CD4-positive, alpha-beta T cell treated with Interleukin-2 at 100 ng/mL for 4 hours (primary cell): ENCODE measurements around the gene GRHPR.

ENCODE experiments used
- DNase-seq: peaks from one replicate; pipeline ENCODE4 v3.0.0-alpha.2; 2020; ENCODE audit warnings: low spot score

The GRHPR gene

DNA sequence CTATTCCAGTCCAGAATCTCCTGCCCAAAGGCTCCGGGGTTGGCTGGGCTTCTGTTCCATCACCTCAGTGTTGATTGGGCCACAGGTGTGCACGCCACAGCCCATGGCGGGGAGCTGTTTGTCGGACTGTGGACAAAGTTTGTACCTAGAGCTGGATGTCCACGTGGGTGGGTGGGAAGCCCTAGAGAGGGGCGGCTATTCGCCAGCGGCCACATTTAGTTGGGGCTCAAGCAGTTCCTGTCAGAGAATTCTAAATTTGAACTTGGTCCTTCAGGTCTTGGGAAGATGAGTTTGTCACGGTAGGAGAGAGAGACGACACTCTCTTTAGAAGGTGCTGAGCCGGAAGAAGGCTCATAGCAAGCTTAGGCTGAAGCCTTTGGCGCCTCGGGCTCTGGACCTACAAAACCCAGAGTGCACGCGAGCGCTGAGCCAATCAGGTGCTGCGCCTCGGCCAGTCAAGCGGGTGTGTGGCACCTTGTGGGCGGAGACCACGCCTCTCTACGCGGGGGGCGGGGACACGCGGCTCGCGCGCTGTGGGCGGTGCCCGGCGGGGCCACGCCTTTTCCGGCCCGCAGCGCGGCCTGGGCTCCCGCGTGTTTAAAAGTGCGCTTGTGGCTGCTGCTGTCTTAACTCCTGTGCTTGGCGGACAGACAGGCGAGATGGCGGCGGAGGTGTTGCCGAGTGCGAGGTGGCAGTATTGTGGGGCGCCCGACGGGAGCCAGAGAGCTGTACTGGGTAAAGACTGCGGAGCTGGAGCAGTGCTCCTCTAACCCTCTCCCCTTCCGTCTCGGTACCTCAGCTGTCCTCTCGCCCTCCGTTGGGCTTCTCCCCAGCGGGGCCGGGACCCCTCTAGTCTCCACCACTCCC lies 63.1 kb downstream of the GRHPR start, which contains the start of gene POLR1E:
Gene POLR1E (plus strand): TSS at position 560 of the 867 bp plus-strand sequence. CDS start 100 bp downstream, at position 660.
- DNase-seq: peak; percentile 96

- no peak for DNase-seq
Observed at GRCh38 chr9:37486256-37486615, 63.7 kb downstream of the GRHPR start.
